HepG2 (cell line): ENCODE data around the gene SDR39U1. TPM values are rescaled to one million over a fixed set of nuclear protein-coding genes. Genes with fewer than 3 reads are reported as not detected.

Experiments used
- AGO1 ChIP-seq: fragments of 200-400 bp; formaldehyde crosslinking; IDR thresholded peaks from 2 replicates; pipeline ENCODE4 v1.6.1; 2017; ENCODE audit warnings: mild to moderate bottlenecking, low read depth, low read length, moderate library complexity; ENCODE audit not compliant: poor library complexity, severe bottlenecking
- CSRNP1 ChIP-seq: sonication (generic); formaldehyde crosslinking; IDR thresholded peaks from 2 replicates; pipeline ENCODE4 v1.8.1; 2023; ENCODE audit warnings: mild to moderate bottlenecking, missing genetic modification reagents
- ELK4 ChIP-seq: sonication (generic); formaldehyde crosslinking; IDR thresholded peaks from 2 replicates; pipeline ENCODE4 v1.9.0; 2021; ENCODE audit warnings: missing genetic modification reagents, borderline replicate concordance
- HDAC6 ChIP-seq: fragments of 200-600 bp; sonication (generic); IDR thresholded peaks from 2 replicates; pipeline ENCODE4 v1.7.0; 2017; ENCODE audit warnings: mild to moderate bottlenecking, antibody characterized with exemption, low read length, low read depth
- KLF15 ChIP-seq: sonication (generic); formaldehyde crosslinking; IDR thresholded peaks from 2 replicates; pipeline ENCODE4 v1.8.1; 2023; ENCODE audit warnings: borderline replicate concordance, mild to moderate bottlenecking, inconsistent platforms, missing genetic modification reagents, mixed read lengths
- MXD1 ChIP-seq: sonication (generic); formaldehyde crosslinking; IDR thresholded peaks from 2 replicates; pipeline ENCODE4 v1.4.0; 2020; ENCODE audit warnings: mild to moderate bottlenecking, missing genetic modification reagents
- PAF1 ChIP-seq: IDR thresholded peaks from 2 replicates; pipeline ENCODE4 v1.6.1; 2016; ENCODE audit warnings: missing genetic modification reagents, missing compliant biosample characterization
- PCBP1 ChIP-seq: fragments of 200-400 bp; formaldehyde crosslinking; IDR thresholded peaks from 2 replicates; pipeline ENCODE4 v1.6.1; 2017; ENCODE audit warnings: mild to moderate bottlenecking, low read depth, low read length, borderline replicate concordance
- RARG ChIP-seq: sonication (generic); formaldehyde crosslinking; IDR thresholded peaks from 2 replicates; pipeline ENCODE4 v1.4.0; 2020; ENCODE audit warnings: low read depth, mild to moderate bottlenecking, missing genetic modification reagents
- RBM22 ChIP-seq: fragments of 200-400 bp; formaldehyde crosslinking; optimal IDR thresholded peaks from 2 replicates; pipeline ENCODE3; 2017; ENCODE audit warnings: mild to moderate bottlenecking, low read length, moderate library complexity
- RXRA ChIP-seq: sonication (generic); formaldehyde crosslinking; IDR thresholded peaks from 2 replicates; pipeline ENCODE4 v1.5.1; 2020; ENCODE audit warnings: missing genetic modification reagents
- SAP130 ChIP-seq: IDR thresholded peaks from 2 replicates; pipeline ENCODE4 v1.6.1; 2016; ENCODE audit warnings: low read depth
- TARDBP ChIP-seq: sonication (generic); formaldehyde crosslinking; IDR thresholded peaks from 2 replicates; pipeline ENCODE4 v1.8.0; 2022; ENCODE audit warnings: mild to moderate bottlenecking, missing genetic modification reagents
- TBX2 ChIP-seq: sonication (generic); formaldehyde crosslinking; IDR thresholded peaks from 2 replicates; pipeline ENCODE4 v1.5.0; 2020; ENCODE audit warnings: missing genetic modification reagents, mild to moderate bottlenecking, borderline replicate concordance
- ZBTB38 ChIP-seq: sonication (generic); formaldehyde crosslinking; IDR thresholded peaks from 2 replicates; pipeline ENCODE4 v1.5.1; 2020; ENCODE audit warnings: mild to moderate bottlenecking, missing genetic modification reagents
- ZFP37 ChIP-seq: sonication (generic); formaldehyde crosslinking; IDR thresholded peaks from 2 replicates; pipeline ENCODE4 v1.4.0; 2020; ENCODE audit warnings: missing genetic modification reagents, borderline replicate concordance
- ZFP41 ChIP-seq: sonication (generic); formaldehyde crosslinking; IDR thresholded peaks from 2 replicates; pipeline ENCODE4 v1.4.0; 2020; ENCODE audit warnings: mild to moderate bottlenecking, missing genetic modification reagents, borderline replicate concordance
- ZFY ChIP-seq: sonication (generic); formaldehyde crosslinking; IDR thresholded peaks from 2 replicates; pipeline ENCODE4 v1.4.0; 2020; ENCODE audit warnings: missing genetic modification reagents
- ZNF670 ChIP-seq: sonication (generic); formaldehyde crosslinking; IDR thresholded peaks from 2 replicates; pipeline ENCODE4 v1.8.0; 2022; ENCODE audit warnings: mild to moderate bottlenecking, missing genetic modification reagents, borderline replicate concordance
- ZNF687 ChIP-seq: sonication (generic); formaldehyde crosslinking; IDR thresholded peaks from 2 replicates; pipeline ENCODE4 v1.5.1; 2020; ENCODE audit warnings: mild to moderate bottlenecking, missing genetic modification reagents, moderate library complexity
- ZNF883 ChIP-seq: sonication (generic); formaldehyde crosslinking; IDR thresholded peaks from 2 replicates; pipeline ENCODE4 v1.5.1; 2020; ENCODE audit warnings: mild to moderate bottlenecking, missing genetic modification reagents; ENCODE audit errors: not compliant biosample characterization
- polyA plus RNA-seq, 8 experiments: library from polyadenylated mRNA; depleted of rRNA in 3 of 8; stranded (reverse) in 7 of 8; unstranded in 1 of 8; fragments of >200 nt; fragmentation: Illumina TruSeq in 4 of 8; extraction: Trizol in 4 of 8; gene quantifications; 2 replicates each; pipeline versions ENCODE4 v1.2.1 to v1.2.3, GENCODE V29; 2011 to 2016; ENCODE audit warnings: low read depth in 4 of 8, missing spikeins in 1 of 8, mixed read lengths in 1 of 8; ENCODE audit not compliant: insufficient read depth in 1 of 8
- total RNA-seq, 5 experiments: library from RNA; depleted of rRNA; stranded (reverse); fragments of >200 nt; fragmentation: Illumina TruSeq; extraction: Trizol; gene quantifications; 2 replicates each; pipeline ENCODE4 v1.2.3, GENCODE V29; 2016; ENCODE audit warnings: low read depth in 1 of 5

SDR39U1 gene
- total and polyA plus RNA-seq, 2 of the 13 experiments (the other 11 are each of a cell fraction or from before 2014, with no cell fraction given) = 34.4 to 129 TPM

GRCh38 chr14:24439830-24440605 is 2.6 kb downstream of the SDR39U1 start (continued):
- TF ChIP-seq CSRNP1 (CRISPR knock-in tag) (0 out of 2 replicates have a peak, but pooled peaks have one; percentile 32), PAF1 (CRISPR knock-in tag) (peak; percentile 89), ZFP37 (CRISPR knock-in tag) (no peak), RXRA (peak; percentile 18; the same call in 1 of the 2 replicates), RARG (CRISPR knock-in tag) (no peak), ELK4 (CRISPR knock-in tag) (0 out of 2 replicates have a peak, but pooled peaks have one; percentile 38), TBX2 (CRISPR knock-in tag) (0 out of 2 replicates have a peak, but pooled peaks have one; percentile 27), ZFP41 (CRISPR knock-in tag) (0 out of 2 replicates have a peak, but pooled peaks have one; percentile 25), RBM22 (peak; percentile 47), ZNF687 (CRISPR knock-in tag) (peak; percentile 60), SAP130 (no peak), PCBP1 (0 out of 2 replicates have a peak, but pooled peaks have one; percentile 50), ZFY (CRISPR knock-in tag) (0 out of 2 replicates have a peak, but pooled peaks have one; percentile 21), HDAC6 (no peak), ZNF883 (CRISPR knock-in tag) (peak; percentile 20), MXD1 (0 out of 2 replicates have a peak, but pooled peaks have one; percentile 9), ZNF670 (no peak), AGO1 (peak; percentile 91), TARDBP (CRISPR knock-in tag) (no peak), ZBTB38 (0 out of 2 replicates have a peak, but pooled peaks have one; percentile 16), KLF15 (CRISPR knock-in tag) (peak; percentile 28; the same call in 1 of the 2 replicates)
